B cell (primary cell): ENCODE results near the gene DNAH3.

Experiments used
- EZH2 ChIP-seq: IDR thresholded peaks from 2 replicates; pipeline ENCODE4 v1.6.1; 2012; ENCODE audit warnings: borderline replicate concordance, low read depth, mild to moderate bottlenecking, moderate library complexity, low read length; ENCODE audit not compliant: insufficient read depth, poor library complexity, severe bottlenecking
- TF ChIP-seq, protein P1 (sequence below): fragments of 200-600 bp; IDR thresholded peaks from one replicate; pipeline ENCODE4 v1.8.0; 2022; ENCODE audit warnings: antibody characterized with exemption, mild to moderate bottlenecking

DNA sequence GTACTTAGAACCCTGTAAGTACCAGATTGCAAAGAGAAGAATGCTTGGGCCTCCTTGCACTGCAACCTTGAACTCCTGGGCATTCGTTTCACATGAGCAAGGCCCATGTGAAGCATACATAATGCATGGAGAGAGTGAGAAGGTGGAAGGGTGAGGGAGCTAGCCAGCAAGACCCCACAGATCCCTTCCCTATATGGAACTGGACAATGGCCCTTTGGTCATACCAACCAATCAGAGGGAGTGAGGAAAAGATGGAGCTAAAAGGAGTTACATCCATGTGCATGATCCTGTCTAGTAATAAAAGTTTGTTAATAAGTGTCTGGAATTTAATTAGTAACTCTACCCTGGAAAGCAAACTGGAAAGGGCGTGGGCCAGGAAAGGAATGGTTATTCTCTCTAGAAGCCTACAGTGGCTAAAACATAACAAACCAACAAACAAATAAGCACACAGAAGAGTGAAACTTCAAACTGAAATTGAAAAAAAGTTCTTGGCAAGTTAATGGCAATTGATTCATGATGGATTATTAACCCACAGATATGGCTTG is 29.6 kb downstream of the DNAH3 start:
- TF ChIP-seq, protein P1, sequence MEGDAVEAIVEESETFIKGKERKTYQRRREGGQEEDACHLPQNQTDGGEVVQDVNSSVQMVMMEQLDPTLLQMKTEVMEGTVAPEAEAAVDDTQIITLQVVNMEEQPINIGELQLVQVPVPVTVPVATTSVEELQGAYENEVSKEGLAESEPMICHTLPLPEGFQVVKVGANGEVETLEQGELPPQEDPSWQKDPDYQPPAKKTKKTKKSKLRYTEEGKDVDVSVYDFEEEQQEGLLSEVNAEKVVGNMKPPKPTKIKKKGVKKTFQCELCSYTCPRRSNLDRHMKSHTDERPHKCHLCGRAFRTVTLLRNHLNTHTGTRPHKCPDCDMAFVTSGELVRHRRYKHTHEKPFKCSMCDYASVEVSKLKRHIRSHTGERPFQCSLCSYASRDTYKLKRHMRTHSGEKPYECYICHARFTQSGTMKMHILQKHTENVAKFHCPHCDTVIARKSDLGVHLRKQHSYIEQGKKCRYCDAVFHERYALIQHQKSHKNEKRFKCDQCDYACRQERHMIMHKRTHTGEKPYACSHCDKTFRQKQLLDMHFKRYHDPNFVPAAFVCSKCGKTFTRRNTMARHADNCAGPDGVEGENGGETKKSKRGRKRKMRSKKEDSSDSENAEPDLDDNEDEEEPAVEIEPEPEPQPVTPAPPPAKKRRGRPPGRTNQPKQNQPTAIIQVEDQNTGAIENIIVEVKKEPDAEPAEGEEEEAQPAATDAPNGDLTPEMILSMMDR: no peak
- no peak for TF ChIP-seq EZH2
